ENCODE data around the gene COP1.

GRCh38 chr1:176220100-176220689, 13.1 kb upstream of the COP1 start:
- TF ChIP-seq, protein P1, sequence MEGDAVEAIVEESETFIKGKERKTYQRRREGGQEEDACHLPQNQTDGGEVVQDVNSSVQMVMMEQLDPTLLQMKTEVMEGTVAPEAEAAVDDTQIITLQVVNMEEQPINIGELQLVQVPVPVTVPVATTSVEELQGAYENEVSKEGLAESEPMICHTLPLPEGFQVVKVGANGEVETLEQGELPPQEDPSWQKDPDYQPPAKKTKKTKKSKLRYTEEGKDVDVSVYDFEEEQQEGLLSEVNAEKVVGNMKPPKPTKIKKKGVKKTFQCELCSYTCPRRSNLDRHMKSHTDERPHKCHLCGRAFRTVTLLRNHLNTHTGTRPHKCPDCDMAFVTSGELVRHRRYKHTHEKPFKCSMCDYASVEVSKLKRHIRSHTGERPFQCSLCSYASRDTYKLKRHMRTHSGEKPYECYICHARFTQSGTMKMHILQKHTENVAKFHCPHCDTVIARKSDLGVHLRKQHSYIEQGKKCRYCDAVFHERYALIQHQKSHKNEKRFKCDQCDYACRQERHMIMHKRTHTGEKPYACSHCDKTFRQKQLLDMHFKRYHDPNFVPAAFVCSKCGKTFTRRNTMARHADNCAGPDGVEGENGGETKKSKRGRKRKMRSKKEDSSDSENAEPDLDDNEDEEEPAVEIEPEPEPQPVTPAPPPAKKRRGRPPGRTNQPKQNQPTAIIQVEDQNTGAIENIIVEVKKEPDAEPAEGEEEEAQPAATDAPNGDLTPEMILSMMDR (IDR thresholded peaks at IDR 0.05): no peak
- TF ChIP-seq POLR2A (IDR thresholded peaks at IDR 0.05): no peak

Measured in vagina (tissue), 2 donors.